Activated CD4-positive, CD25-positive, alpha-beta regulatory T cell treated with anti-CD3 and anti-CD28 coated beads, Interleukin-2, amount 50 U/mL, for 24 hours (primary cell): ENCODE data around the gene C1QTNF1.

Experiments used
- ATAC-seq, 2 donors: fragments of 150-1000 bp; cut with Tn5 transposase; one replicate each; pipeline ENCODE4 v1.10.0; 2021; ENCODE audit warnings: mild to moderate bottlenecking in 1 of 2, moderate library complexity in 1 of 2

The C1QTNF1 gene

GRCh38 chr17:78993241-78993956 lies 30.6 kb upstream of the C1QTNF1 start:
- ATAC-seq, result no peak

GRCh38 chr17:78993981-78994671 lies 29.8 kb upstream of the C1QTNF1 start:
- no peak for ATAC-seq

GRCh38 chr17:78995022-78995760 lies 28.8 kb upstream of the C1QTNF1 start:
- ATAC-seq, result no peak

GRCh38 chr17:78995761-78996451 lies 28.1 kb upstream of the C1QTNF1 start:
- ATAC-seq, result no peak

- no peak for ATAC-seq
Observed at GRCh38 chr17:78996781-78997201, 27.2 kb upstream of the C1QTNF1 start.

GRCh38 chr17:78997231-78997741 lies 26.7 kb upstream of the C1QTNF1 start:
- no peak for ATAC-seq

GRCh38 chr17:78997881-78998280 lies 26.1 kb upstream of the C1QTNF1 start:
- no peak for ATAC-seq

- no peak for ATAC-seq
Observed at GRCh38 chr17:78998311-78999055, 25.5 kb upstream of the C1QTNF1 start.

- no peak for ATAC-seq
Observed at GRCh38 chr17:78999056-78999768, 24.8 kb upstream of the C1QTNF1 start.

- ATAC-seq, result no peak
Observed at GRCh38 chr17:78999947-79000395, 24.0 kb upstream of the C1QTNF1 start.

GRCh38 chr17:79000396-79001189 lies 23.4 kb upstream of the C1QTNF1 start:
- ATAC-seq, result no peak

GRCh38 chr17:79001190-79002020 lies 22.6 kb upstream of the C1QTNF1 start:
- no peak for ATAC-seq

- no peak for ATAC-seq
Observed at GRCh38 chr17:79002291-79002690, 21.7 kb upstream of the C1QTNF1 start.

- ATAC-seq, result no peak
Observed at GRCh38 chr17:79002796-79003593, 21.0 kb upstream of the C1QTNF1 start.

- ATAC-seq, result no peak
Observed at GRCh38 chr17:79003661-79004411, 20.1 kb upstream of the C1QTNF1 start.

GRCh38 chr17:79005063-79005861 lies 18.7 kb upstream of the C1QTNF1 start:
- ATAC-seq, result no peak

GRCh38 chr17:79006046-79006445 lies 17.9 kb upstream of the C1QTNF1 start:
- no peak for ATAC-seq
